Left renal pelvis (tissue), 4 donors: ENCODE results near the gene NDUFV1. TPM values are rescaled to one million over a fixed set of nuclear protein-coding genes. Genes with fewer than 3 reads are reported as not detected.
A peak's percentile ranks its signal among the peaks of the same experiment; 100 is the strongest.
"Not testable (repeated sequence)": the region's sequence is repeated elsewhere in the genome, so short reads cannot be mapped to it uniquely, and the experiment has no call there.

Experiments used
- DNase-seq, 4 donors: peaks; one replicate each; pipeline ENCODE4 v3.0.0-alpha.2; 2013; ENCODE audit warnings: low read depth in 4 of 4, low spot score in 3 of 4
- polyA plus RNA-seq, 4 donors: library from polyadenylated mRNA; unstranded; fragments of 120-200 nt; gene quantifications; one replicate each; pipeline ENCODE4 v1.2.1, GENCODE V29; 2013; ENCODE audit not compliant: insufficient read length in 4 of 4

Gene NDUFV1
- polyA plus RNA-seq = 100 to 1,000 TPM; 122 to 271 (median 155) TPM

DNA sequence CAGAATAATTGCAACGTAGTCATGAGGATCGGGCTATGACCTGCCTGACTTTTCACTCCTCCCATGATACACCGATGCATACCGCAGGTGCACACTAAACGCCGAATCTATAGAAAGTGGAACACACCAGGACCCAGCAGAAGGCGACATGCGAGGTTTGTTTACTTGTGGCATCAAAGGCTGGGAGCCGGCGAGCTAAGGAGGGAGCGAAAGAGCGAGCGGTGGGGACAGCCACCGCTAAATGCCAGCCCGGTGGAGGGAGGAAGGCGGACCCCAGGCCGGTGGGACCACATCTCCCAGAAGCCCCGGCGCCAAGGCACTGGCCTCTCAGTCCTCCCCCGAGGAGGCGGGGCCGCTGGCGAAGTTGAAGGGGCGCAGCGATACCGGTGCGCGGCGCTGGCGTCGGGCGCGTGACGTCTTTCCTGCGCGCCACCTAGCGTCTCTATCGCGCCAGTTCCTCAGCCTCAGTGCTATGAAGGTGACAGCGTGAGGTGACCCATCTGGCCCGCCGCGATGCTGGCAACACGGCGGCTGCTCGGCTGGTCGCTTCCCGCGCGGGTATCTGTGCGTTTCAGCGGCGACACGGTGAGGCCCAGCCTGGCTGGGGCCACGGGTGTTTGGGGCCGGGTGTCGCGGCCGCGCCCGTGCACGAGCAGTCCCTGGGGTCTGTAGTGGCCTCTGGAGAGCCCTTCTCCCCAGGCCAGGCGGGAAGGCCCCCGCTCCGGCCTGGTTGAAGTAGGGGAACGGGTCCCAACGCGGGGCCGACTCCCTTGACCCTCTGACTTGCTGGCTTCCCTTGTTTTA, at the start of gene NDUFV1:
NDUFV1 (plus strand) TSS at position 445 of the 804 bp plus-strand sequence; CDS start at position 514, 69 bp downstream.
- DNase-seq = peak; percentile 83 to 91 (median 88)

DNA sequence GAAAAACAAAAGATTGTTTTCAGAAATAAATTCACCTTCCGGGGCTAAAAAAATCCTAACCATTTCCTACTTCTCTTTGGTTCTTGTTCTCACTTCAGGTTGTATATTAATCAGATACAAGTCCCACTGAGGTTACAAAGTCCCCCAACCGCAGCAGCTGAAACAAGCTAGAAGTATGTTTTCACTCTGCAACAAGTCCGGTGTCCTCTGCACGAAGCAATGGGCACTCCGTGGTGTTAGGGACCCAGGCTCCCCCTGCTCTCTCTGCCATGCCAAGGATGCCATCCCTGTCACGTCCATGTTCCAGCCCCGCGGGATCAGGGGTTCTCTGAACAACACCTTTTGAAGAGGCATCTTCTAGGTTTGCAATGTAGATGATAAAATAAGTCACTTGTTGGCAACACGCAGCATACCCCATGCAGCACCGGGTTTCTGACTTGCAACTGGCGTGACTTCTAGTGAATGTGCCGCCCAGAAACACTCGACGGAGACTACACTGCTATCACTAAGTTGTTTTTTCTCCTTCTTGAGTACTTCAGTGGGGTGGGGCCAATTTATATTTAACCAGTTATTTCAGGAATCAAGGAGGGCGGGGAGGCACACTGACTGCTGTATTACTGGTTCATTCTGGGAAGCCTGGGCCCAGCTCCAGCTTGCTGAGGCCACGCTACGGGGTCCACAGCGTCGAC, 48.5 kb upstream of the NDUFV1 start:
- no peak for DNase-seq

DNA sequence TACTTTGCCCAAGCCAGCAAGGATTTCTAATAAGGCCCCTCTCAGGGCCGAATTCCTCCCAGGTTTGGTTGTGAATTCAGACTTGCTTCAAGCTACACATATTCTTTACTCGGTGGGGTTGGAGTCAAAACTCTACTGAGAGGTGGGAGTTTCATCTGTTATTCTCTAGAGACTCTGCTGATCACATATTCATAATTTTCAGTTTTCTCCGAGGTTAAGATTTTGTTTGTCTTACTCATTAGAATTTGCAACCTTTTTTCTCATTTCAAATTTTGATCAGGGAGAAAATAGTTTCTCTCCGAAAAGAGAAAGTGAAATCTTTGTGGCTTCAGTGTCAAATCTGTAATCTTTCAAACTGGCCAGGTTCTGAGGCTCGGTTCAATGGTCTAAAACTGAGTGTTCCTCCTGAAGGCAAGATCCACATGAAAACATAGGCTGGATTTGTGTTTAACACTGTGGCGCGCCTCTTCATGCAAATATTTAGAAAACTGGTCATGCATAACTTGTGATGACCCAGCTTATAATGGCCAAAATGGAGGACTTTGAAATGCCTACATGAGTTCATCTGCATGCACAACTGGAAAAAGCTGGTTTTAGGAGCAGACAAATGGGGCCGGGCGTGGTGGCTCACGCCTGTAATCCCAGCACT, 44.6 kb upstream of the NDUFV1 start:
- DNase-seq = no peak

DNA sequence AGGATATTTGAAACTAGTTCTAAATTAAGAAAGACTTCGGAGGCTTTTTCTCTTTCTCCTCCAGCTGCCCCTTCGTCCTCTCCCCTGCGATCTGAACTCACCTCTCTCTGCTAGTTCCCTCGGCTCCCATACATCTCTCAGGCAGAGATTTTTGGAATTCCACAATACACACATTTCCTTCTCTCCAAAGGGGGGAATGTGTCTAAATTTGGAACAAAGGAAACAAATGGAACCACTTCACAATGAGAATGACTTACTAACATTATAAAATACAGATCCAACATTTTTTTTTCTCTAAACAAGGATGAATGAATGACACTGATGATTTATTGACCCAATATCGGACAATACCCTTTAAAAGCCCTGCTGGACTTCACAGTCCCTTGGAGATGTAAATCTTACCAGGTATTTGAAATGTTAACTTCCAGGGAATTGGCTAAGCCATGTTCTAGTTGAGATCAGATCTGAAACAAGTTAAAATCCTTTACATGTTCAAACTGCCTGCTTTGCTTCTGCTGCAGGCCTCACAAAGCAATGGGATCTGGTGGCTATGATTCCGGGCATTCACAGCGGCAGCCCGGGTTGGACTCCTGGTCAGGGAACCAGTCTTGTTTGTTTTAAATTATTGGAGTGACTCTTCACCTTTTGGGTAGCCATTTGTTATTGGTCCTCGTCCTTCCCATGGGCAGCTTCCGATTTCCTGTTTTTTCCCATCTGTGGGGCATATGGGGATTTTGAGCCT, 43.6 kb upstream of the NDUFV1 start:
- DNase-seq = no peak

DNA sequence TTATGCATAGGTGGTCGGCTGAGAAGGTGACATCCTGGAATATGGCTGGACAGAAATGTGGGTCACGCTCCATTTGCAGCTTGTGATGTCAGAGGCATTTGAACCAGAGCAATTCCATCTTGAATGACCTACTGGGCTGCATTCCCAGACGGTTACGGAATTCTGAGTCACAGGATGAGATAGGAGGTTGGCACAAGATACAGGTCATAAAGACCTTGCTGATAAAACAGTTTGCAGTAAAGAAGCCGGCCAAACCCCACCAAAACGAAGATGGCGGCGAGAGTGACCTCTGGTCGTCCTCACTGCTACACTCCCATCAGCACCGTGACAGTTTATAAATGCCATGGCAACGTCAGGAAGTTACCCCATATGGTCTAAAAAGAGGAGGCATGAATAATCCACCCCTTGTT, 43.0 kb upstream of the NDUFV1 start:
- DNase-seq = not testable (repeated sequence)

DNA sequence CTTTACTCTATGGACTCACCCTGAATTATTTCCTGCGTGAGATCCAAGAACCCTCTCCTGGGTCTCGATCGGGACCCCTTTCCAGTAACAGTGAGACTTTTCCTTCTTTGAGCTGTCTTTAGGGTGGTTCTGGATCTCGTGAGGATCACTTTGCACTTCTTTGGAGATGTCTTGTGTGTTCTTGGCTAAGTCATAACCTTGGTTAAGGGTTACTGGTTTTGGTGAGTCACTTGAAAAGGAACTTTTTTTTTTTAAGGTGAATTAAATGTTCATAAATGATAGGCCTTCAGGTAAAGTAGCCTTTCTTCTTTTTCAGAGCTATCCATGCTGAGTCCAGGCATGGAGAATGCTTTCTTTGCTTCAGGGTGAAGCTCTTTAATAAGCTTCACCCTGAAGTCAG, 42.5 kb upstream of the NDUFV1 start:
- DNase-seq = no peak

DNA sequence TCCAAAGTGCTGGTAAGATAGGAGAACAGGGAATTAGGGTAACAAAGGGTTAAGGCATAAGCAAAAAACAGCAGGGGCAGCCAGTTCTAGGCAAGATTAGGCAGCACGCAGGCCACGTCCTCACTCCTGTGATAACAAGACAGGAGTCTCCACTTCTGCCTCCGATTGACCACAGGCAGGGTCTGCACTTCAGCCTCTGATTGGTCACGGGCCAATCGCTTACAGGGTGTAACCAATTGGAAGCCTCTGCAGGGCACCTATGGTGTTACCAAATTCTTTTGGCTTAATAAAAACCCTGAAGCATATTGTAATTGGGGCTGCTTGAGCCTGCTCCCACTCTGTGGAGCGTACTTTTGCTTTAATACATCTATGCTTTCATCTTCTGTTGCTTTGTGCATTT, 35.3 kb upstream of the NDUFV1 start:
- no peak for DNase-seq

DNA sequence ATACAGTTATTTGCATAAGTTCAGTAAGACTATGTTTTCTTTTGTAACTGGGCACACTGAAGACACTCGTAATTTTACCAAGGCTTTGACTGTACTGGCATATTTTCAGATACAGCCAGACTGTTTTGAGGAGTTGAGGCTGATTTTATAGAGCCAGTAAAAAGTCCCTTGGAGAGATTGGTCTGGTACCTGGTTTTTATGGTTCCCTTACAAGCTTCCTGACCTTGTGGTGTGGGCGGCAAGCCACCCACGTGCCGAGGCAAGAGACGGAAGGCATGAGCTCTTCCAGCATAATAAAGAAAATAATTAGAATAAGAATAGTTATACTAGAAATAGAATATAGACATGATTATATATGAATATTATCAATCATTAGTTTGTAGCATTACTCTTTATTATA, 34.4 kb upstream of the NDUFV1 start:
- DNase-seq = no peak

DNA sequence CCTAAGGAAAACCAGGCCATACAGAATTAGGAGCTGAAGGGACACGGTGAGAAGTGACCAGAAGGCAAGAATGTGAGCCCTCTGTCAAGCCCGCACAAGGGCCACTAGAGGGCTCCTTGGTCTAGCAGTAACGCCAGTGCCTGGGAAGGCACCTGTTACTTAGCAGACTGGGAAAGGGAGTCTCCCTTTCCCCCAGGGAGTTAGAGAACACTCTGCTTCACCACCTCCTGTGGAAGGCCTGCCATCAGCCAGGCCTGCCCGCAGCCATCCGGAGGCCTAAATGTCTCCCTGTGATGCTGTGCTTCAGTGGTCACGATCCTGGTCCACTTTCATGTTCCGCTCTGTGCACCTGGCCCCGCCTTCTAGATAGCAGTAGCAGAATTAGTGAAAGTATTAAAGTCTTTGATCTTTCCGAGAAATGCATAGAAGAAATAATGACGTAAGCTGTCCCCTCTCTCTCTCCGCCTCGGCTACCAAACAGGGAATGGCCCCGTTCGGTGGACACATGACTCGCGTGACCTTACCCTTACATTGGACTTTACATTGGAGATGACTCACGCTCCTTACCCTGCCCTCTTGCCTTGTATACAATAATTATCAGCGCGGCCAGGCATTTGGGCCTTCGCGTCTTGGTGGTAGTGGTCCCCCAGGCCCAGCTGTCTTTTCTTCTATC, 33.9 kb upstream of the NDUFV1 start:
- no peak for DNase-seq

DNA sequence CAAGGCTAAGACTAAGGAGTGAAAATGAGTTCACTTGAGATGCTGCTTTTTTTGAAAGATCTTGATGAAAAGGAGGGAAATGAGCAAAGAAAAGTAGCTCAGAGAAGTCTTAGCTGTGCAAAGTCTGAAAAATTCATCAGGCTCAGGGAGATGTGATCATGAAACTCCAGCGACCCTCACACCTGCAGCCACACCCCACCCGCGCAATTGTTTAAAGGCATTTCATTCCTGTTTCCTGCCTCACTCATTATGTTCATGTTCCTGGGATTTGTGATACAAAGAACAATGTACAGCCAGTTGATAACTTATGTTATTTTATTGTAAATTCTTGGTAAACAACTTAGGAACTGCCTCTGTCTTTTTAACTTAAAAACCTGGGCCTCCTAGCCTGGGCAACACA, 31.8 kb upstream of the NDUFV1 start:
- DNase-seq = no peak

DNA sequence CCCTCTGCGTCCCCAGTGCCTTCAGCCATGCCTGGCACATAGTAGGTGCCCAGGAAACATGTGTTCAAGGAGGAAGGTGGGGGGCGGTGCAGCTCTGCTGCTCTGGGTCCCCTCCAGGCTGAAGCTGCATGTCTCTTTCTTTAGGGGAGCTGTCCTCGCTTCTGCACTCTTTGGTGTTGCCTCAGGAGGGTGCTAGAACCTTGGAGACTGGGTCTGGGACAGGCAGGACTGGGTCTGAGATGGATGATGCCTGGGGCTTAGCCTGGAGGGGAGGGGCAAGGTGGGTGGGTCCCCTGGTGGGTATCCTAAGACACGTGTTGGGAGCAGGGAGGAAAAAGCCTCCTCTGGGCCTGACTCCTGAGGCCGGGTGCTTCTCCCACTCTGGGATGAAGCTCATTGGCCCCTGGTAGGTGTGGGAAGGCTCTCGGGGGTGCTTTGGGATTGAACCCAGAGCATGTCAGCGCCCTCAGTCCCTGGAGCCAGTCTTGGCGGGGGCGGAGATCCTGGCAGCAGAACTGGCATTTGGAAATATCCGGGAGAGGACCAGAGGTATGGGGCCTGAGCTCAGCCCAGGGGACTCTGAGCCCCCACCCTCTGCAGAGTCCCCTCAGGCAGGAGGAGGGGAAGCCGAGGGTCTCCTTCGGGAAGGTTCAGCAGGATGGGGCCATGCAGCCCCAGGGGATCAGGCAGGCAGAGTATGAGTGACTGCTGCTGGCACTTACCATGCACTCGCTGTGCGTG, 29.8 kb upstream of the NDUFV1 start:
- DNase-seq = no peak

DNA sequence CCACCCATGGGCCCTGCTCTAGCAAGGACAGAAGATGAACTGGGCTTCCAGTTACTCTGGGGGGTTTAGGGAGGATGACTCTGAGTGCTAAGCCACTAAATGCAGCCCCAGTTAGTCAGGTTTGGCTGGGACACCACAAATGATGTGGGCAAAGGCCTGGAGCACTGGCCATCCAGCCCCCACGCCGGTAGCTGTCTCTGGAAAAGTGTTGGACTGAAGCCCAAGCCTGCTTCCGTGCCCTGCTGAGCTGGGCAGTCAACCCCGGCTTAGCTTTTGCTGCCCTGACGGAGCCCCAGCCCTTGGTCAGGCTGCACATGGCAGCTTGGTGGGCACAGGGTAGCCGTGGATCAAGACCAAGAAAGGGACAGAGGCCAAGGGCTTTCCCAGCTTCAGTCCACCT, 28.8 kb upstream of the NDUFV1 start:
- no peak for DNase-seq

DNA sequence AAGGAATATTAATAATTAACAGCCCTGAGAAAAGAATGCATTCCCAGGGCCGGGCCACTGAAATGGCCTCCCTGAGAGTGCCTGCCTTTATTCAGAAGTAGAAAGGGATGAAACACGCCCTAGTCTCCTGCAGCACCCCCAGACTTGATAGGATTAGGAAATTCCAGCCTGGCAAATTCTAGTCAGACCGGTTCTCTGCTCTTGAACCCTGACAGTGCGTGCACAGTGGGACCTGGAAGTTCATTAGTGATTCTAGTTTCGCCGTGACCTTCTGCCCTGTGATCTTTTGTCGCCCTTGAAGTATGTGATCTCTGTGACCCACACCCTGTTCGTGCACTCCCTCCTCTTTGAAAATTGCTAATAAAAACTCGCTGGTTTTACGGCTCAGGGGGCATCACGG, 25.3 kb upstream of the NDUFV1 start:
- DNase-seq = no peak

DNA sequence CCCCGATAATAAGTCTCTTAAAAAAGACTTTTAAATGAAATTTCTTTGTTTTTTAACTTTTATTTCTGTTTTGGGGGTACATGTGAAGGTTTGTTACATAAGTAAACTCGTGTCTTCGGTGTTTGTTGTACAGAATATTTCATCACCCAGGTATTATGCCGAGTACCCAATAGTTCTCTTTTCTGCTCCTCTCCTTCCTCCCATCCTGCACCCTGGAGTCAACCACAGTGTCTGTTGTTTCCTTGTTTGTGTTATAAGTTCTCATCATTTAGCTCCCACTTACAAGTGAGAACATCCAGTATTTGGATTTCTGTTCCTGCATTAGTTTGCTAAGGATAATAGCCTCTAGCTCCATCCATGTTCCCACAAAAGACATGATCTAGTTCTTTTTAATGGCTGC, 24.7 kb upstream of the NDUFV1 start:
- DNase-seq = no peak

DNA sequence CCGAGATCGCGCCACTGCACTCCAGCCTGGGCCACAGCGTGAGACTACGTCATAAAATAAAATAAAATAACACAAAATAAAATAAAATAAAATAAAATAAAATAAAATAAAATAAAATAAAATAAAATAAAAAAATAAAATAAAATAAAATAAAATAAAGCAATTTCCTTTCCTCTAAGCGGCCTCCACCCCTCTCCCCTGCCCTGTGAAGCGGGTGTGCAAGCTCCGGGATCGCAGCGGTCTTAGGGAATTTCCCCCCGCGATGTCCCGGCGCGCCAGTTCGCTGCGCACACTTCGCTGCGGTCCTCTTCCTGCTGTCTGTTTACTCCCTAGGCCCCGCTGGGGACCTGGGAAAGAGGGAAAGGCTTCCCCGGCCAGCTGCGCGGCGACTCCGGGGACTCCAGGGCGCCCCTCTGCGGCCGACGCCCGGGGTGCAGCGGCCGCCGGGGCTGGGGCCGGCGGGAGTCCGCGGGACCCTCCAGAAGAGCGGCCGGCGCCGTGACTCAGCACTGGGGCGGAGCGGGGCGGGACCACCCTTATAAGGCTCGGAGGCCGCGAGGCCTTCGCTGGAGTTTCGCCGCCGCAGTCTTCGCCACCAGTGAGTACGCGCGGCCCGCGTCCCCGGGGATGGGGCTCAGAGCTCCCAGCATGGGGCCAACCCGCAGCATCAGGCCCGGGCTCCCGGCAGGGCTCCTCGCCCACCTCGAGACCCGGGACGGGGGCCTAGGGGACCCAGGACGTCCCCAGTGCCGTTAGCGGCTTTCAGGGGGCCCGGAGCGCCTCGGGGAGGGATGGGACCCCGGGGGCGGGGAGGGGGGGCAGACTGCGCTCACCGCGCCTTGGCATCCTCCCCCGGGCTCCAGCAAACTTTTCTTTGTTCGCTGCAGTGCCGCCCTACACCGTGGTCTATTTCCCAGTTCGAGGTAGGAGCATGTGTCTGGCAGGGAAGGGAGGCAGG, 23.2 kb upstream of the NDUFV1 start, which contains the start of gene GSTP1:
GSTP1 (plus strand) TSS at position 566 of the 958 bp plus-strand sequence; CDS start at position 598, 32 bp downstream.
- peak in 3 of 4 donors; percentile 85 to 88 (median 86) for DNase-seq

DNA sequence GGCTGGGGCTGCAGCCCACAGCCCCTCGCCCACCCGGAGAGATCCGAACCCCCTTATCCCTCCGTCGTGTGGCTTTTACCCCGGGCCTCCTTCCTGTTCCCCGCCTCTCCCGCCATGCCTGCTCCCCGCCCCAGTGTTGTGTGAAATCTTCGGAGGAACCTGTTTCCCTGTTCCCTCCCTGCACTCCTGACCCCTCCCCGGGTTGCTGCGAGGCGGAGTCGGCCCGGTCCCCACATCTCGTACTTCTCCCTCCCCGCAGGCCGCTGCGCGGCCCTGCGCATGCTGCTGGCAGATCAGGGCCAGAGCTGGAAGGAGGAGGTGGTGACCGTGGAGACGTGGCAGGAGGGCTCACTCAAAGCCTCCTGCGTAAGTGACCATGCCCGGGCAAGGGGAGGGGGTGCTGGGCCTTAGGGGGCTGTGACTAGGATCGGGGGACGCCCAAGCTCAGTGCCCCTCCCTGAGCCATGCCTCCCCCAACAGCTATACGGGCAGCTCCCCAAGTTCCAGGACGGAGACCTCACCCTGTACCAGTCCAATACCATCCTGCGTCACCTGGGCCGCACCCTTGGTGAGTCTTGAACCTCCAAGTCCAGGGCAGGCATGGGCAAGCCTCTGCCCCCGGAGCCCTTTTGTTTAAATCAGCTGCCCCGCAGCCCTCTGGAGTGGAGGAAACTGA, 22.4 kb upstream of the NDUFV1 start:
- DNase-seq = no peak
